AML-193 (cell line): ENCODE data around the gene BTAF1.
"Not testable (repeated sequence)": the region's sequence is repeated elsewhere in the genome, so short reads cannot be mapped to it uniquely, and the experiment has no call there.

ENCODE experiments used
- DNase-seq, 2 experiments: peaks; one replicate each; lab custom pipeline; 2025; lab: John Stamatoyannopoulos, UW

The BTAF1 gene

DNA sequence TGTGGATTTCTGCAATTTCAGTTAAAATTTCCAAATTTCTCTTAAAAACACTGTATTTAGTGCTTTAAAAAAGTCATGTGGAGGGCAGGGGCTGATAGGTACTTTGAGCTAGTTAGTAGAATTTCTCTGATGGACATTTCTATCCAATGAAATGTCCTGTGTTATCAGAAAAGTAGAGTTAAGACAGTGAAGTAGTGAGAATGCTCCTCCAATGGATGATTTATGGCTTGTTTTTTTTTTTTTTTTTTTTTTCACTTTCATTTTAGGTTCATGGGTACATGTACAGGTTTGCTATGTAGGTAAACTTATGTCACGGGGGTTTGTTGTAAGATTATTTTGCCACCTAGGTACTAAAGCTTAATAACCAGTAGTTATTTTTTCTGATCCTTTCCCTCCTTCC is 55.0 kb downstream of the BTAF1 start:
- no peak for DNase-seq

DNA sequence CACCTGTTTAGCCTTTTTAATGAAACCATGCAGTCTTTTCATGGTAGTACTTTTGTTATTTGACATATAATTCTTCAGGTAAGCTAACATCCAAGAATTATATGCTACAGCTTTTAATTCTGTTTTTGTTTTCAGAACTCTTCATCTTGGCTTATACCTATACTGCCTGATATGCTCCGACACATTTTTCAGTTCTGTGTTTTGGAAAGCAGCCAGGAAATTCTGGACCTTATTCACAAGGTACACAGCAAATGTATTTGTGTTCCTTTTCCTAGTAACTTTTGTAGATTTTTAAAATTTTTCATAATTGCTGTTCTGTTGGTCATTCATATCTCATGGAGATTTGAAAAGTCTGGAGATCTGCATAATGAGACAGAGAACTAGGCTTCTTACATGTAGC is 56.7 kb downstream of the BTAF1 start:
- DNase-seq = no peak

DNA sequence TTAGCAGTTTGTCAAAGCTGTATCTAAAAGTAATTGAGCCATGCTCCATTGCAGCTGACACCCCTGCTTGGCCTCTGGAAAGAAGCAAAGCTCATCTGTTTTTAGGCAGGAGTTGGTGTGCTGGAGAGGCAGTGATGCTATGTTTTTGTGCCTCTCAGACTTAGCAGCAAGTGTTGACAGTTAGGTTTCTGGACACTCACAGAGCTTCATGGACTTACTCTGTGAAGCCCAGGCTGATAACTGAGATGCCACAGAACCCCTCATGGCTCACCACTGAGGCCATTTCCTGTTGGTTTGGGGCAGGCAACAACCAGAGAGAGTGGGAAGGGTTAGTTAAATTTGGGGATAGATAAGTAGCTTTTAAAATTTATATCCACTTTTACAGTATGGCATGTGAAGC is 59.8 kb downstream of the BTAF1 start:
- DNase-seq = no peak

DNA sequence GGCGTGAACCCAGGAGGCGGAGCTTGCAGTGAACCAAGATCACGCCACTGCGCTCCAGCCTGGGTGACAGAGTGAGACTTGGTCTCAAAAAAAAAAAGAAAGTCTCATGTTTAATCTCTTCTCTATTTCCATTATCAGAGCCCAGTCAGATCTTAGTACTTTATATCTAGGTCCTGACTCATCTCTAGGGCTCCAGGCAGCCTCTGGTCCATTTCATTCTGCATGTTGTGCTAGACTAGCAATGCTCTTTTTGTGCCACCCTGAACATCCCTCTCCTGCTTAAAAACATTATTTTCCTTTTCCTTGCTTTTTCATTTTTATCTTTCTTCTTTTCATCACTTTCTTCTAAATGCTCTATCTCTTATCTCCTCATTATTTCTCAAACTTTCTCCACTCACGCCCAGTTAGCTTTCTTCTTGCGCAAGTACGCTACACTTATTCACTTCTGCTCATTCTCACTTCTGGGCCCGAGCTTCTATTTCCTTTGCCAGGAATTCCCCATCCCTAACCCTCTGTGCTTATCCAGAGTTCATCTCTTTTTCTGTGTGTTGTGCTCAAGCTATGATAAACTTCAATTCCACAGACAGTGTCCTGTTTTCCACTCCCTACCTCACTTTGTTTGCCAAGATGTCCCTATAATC is 63.9 kb downstream of the BTAF1 start:
- no peak for DNase-seq

DNA sequence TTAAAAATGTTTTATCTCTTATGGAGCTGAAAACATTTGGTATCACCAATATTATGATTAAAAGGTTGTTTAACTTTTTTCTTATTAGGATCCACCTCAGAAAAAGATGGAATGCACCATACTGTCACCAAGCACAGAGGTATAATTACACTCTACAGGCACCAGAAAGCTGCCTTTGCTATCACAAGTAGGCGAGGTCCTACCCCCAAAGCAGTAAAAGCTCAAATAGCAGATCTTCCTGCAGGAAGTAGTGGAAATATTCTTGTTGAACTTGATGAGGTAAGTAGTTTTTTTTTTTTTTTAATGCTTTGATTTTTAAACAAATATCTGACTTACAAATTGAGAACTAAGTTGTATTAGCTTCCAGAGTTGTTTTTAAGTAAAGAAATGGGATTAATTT is 68.5 kb downstream of the BTAF1 start:
- DNase-seq = no peak

DNA sequence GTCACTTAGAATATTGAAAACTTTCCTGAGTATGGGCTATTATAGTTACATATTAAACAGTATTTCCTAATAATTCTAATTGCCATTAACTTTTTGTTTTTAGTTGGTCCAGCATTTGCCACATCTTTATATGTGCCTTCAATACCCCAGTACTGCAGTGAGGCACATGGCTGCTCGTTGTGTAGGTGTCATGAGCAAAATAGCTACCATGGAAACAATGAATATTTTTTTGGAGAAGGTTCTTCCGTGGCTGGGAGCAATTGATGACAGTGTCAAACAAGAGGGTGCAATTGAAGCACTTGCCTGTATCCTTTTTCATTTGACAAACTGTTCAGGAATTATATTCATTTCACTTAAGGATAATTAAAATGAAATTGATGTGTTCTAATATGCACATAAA is 72.7 kb downstream of the BTAF1 start:
- no peak for DNase-seq

DNA sequence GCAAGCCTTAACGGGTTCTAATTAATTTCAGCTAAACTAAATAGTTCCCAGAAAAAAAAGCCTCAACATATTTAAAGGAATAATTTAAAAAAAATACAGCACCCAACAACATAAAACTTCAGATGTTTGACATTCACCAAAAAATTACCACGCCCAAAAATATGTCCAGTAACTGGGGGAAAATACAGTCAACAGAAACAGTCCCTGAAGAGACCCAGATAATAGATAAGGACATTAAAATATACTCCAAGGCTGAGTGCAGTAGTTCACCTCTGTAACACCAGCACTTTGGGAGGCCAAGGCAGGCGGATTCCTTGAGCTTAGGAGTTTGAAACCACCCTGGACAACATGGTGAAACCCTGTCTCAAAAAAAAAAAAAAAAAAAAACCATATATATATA is 78.0 kb downstream of the BTAF1 start:
- DNase-seq = no peak

DNA sequence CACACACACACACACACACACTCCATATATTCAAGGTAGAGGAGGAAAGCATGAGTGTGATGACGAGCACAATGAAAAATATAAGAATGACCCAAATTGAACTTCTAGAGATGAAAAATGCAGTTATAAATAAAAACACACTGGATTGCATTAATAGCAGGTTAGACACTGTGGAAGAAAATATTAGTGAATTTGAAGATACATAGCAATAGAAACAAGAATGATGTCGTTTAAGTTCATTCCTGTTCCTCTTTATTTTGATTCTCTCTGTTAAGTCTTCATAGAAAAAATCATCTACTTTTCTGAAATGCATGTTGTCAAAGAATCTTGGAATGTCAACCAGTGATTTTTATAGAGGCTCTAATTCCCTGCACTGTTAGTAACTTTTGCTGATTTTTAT is 78.4 kb downstream of the BTAF1 start:
- no peak for DNase-seq

DNA sequence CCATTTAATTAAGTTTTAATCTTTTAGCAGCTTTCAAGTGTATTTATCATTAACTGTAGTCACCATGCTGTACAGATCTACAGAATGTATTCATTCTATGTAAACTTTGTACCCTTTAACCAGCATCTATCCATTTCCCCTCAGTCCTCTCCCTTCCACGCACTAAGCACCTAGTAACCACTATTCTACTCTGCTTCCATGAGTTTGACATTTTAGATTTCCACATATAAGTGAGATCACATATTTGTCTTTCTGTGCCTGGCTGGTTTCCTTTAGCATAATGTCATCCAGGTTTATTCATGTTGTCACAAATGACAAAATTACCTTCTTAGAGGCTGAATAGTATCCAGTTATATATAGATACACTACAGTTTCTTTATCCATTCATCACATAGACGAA is 79.7 kb downstream of the BTAF1 start:
- no peak for DNase-seq

DNA sequence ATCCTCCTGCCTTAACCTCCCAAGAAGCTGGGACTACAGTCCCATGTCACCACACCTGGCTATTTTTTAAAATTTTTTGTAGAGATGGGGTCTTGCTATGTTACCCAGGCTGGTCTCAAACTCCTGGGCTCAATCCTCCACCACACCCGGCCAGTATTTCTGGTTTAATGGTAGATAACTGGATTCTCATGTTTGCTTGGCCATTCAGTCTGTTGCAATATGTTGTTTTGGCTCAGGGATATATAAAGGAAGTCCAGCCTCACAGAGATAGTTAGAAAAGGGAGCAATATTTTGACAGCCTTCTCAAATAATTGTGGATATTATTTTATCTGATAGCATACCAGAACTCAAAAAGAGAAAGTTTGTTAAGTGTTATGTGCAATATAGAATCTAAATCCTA is 82.4 kb downstream of the BTAF1 start:
- no peak for DNase-seq

DNA sequence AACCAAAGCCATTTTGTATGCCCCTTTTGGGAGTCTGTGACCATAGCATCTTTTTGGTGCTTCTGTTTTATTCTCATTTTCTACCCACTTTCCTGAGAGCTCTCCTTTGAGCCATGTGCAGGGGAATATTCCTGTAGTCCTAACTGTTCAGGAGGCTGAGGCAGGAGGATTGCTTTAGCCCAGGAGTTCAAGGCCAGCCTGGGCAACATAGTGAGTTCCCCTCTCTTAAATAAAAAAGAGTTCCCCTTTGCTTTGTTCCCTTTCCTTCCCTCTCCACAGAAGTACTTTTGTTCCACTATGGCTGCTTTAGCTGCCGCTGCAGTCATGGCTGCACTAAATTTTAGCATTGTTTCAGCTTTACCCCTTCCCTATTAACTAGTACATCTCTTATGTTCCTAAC is 85.9 kb downstream of the BTAF1 start:
- no peak for DNase-seq

DNA sequence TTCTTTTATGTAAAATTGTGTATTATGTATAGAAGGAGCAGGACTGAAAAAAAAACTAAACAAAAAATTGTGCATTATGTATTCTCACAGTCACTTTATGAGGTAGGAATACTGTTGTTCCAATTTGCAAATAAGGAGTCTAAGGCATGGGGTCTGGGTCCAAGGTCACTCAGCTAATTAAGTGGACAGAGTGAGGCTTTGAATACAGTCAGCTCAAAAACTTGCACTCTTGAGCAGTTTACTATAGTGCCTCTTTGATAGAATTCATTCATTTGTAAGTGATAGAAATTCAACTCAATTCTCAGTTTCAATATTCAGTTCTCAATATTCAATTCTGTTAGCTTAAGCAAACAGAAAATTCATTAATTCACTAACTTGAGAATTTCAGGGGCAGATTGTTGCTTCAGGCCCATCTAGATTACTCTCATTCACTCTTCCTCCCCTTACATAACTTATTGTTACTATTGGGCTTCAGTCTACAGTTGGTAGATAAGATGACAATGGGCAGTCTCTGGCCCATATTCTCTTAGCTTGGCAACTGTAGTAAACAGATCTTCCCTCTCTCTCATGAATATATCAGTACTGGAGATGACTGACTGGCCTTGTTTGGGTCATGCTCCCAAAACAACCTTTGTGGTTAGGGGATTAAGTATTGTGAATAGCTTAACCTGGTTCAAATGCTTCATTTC is 86.6 kb downstream of the BTAF1 start:
- DNase-seq = no peak

DNA sequence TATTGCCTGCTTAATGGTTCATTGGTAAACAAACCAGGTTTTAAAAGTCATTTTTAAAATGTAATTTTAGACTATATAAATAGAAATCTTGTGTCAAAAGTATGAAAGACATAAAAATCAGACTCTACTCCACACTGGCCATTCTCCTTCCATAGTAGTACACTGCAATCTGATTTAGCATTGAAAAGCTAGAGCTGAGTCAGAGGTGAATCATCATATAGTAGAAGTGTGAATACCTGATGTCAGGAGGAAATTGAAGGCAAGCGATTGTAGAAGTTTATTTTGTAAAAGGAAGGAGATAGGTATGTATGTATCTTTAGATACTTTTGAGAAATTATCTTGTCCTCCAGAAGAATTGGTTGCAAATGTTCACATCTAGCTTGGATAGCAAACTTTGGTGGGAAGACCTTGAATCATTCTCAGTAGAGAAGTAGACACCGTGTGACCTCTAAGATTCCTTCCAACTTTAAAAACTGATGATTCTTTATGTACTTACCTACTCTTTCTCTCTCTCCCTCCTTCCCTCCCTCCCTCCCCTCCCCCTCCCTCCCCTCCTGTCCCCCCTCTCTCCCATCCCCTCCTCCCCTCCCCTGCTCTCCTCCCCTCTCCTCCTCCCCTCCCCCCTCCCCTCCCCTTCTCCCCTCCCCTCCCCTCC is 88.1 kb downstream of the BTAF1 start:
- no peak for DNase-seq

DNA sequence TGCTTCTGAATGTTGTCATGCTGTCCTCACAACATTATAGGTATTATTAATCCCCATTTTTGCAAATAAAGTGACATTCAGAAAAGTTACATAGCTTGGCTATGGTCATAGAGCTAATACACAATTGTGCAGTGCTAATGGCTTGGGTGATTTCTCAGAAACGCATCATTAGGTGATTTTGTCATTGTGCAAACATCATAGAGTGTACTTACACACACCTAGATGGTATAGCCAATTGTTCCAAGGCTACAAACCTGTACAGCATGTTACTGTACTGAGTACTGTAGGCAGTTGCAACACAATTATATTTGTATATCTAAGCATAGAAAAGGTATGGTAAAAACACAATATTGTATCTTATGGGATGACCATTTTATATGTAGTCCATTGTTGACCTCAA is 91.0 kb downstream of the BTAF1 start:
- no peak for DNase-seq

DNA sequence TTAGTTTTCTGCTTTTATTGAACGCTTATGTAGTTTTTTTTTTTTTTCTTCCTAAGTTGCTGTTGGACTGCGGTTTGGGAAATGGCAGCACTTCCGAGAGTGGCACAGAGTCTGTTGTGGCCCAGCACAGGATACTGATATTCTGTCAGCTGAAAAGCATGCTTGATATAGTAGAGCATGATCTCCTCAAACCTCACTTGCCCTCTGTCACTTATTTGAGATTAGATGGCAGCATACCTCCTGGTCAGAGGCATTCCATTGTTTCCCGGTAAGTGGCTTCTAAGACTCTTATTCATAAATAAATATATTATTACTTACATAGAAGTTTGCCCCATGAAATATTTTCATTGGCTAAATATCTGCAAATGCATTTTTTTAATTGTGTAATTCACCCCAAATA is 101.1 kb downstream of the BTAF1 start:
- DNase-seq = no peak

DNA sequence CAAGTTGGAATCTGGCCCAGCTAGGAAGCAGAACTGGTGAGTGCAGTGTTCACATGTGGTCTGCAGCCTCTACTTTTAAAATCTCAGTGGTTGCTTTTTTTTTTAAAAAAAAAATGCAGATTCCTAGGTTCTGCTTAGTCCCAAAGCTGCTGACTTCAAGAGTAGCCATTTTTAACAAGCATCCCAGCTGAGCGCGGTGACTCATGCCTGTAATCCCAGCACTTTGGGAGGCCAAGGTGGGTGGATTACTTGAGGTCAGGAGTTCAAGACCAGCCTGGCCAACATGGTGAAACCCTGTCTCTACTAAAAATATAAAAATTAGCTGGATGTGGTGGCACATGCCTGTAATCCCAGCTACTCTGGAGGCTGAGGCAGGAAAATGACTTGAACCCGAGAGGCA is 101.8 kb downstream of the BTAF1 start:
- not testable (repeated sequence) for DNase-seq

DNA sequence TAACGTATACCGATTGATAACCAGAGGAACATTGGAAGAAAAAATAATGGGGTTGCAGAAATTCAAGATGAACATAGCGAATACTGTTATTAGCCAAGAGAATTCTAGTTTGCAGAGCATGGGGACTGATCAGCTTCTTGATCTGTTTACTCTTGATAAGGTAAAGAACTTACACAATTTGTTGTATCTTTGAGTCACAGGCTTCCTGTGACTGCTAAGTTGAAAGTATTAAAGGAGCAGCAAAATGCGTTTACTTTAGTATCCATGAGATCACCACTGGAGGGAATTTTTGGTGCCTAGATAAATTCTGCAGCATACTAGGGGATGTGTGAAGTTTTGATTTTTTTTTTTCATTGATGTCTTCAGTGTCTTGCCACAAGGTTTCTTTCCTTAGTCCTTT is 103.6 kb downstream of the BTAF1 start:
- DNase-seq = no peak

DNA sequence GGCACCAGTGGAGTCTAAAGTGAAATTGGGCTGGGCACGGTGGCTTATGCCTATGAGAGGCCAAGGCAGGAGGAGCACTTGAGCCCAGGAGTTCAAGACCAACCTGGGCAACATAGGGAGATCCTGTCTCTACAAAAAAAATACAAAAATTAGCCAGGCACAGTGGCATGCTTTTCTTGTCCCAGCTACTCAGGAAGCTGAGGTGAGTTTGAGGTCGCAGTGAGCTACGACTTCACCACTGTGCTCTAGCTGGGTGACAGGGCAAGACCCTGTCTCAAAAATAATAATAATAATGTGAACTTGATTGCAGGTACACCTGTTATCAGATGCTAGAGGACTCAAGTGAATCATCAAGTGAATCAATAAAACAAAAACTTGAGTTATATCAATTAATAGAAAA is 108.0 kb downstream of the BTAF1 start:
- DNase-seq = no peak

DNA sequence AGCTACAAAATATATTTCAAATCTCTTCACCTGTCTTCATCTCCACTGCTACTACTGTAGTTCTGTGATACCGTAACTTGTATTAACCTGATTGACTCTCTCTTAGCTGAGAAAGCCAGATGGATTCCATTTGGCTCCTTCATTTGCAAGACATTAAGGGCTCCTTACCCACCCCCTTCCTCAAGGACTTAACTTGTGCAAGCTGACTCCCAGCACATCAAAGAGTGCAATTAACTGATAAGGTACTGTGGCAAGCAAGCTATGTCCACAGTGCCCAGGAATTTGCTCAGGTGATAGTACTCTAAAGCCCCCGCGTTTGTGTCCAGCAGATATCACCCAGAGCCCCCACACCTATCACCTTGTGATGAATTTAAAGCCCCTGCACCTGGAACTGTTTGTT is 109.5 kb downstream of the BTAF1 start:
- DNase-seq = not testable (repeated sequence)

DNA sequence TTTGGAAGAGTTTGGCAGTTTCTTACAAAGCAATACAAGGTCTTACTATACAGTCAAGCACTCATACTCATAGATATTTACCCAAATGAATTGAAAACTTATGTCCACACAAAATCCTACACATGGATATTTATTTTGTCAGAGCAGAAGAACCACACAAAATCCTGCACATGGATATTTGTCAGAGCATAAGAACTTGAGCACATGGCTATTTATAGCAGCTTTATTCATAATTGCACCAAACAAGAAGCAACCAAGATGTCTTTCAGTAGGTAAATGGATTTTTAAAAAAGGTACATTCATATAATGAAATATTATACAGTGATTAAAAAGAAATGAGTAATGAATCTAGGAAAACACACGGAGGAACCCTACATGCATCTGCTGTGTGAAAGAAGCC is 115.4 kb downstream of the BTAF1 start:
- DNase-seq = no peak

DNA sequence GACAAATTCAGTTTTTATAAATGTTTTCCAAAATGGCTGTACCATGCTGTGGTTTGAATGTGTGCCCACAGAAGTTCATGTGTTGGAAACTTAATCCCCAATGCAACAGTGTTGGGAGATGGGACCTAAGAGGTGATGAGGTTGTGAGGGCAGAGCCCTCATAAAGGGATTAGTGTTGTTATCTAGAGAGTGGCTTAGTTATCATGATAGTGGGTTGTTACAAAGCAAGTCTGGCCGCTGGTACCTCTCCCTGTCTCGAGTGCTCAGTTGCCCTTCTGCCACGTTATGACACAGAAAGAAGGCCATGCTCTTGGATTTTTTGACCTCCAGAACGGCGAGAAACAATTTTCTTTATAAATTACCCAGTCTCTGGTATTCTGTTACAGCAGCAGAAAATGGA is 119.0 kb downstream of the BTAF1 start:
- DNase-seq = no peak

DNA sequence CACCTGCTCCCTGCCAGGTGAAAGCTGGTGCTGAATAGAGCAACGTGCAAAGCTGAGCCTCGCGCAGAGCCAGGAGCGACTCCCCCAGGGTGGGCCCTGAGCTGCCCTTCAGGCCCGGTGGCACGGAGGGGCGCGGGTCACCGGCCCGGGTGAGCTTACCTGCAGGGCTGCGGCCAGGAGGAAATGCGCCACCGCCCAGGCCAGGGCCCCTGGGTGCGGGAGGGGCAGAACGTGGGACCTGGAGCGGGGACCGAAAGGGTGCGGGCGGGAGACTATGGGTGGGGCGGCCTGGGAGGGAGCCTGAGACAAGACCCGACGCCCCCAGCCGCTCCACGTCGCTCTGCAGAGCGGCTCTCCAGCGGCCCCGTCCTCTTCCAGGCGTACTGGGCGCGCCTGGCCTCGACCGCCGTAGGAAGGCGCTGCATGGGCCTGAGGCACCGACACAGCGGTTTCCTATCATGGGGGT is 122.1 kb downstream of the BTAF1 start:
- no peak for DNase-seq

DNA sequence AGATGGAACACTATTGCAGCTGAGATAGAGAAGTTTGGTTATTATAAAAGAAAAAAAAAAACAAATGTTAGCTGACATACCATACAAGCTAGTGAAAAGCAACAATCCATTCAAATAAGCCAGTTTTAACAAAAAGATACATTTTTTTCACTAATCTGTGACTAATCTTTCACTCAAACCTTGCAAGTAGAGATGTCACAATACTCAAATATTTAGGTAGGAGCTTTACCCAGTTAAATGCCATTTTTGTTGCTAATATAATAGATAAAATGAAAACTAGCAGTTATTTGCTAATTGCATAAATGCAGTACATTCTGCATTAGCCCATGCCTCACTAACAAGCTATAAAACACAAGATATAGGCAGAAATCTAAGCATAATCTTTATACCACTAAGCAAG is 123.6 kb downstream of the BTAF1 start:
- no peak for DNase-seq

DNA sequence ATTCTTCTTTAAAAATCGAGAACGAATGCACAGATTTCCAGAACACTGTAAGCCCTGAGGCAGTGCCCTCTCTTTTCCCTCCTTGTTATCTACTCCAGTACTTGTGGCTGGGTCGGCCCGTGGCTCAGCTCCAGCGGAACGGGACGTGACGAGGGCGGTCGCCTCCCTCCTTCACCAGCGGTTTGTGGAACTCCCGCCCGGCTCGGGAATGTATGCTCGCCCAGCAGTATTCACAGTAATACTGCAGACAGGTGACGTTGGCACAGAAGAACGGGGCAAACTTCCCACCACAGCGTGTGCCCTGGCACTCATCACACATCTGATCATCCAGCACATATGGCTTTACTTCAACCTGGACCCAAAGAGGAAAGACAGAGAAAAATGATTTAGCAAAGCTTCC is 128.5 kb downstream of the BTAF1 start:
- DNase-seq = no peak
